ENCODE data around the gene ZNF549. TPM values are rescaled to one million over a fixed set of nuclear protein-coding genes. Genes with fewer than 3 reads are reported as not detected.
"Not testable (repeated sequence)": the region's sequence is repeated elsewhere in the genome, so short reads cannot be mapped to it uniquely, and the experiment has no call there.

The ZNF549 gene
- total and polyA plus RNA-seq, 11 donors: 2.5 to 5.2 (median 3.7) TPM

DNA sequence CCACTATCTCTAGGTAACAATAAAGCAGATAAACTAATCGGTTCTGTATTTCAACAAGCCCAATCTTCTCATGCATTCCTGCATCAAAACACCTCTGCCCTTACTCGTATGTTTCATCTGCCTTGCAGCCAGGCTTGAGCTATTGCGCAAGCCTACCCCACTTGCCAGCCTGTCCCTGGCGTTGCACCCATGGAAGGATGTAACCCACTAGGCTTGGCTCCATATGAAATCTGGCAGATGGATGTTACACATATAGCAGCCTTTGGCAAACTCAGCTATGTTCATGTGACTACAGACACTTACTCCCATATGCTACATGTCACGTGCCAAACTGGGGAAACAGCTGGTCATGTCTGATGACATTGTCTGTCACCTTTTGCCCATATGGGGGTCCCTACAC lies 11.9 kb upstream of the ZNF549 start:
- H3K4me1 ChIP-seq: no peaks in the 10 kb centered on the region
- peaks cover 0 to 63% (median 35%) of the 10 kb centered on the region in 9 donors for H3K36me3 ChIP-seq
- ATAC-seq: no peak
- H3K9me3 ChIP-seq: peaks cover 0 to 46% (median 35%) of the 10 kb centered on the region in 12 donors
- 81 to 91% (median 91%) methylated on average over 5 of the region's 5 CpGs for WGBS, 4 donors
- no peak overlapping the region for H3K27ac ChIP-seq
- H3K27me3 ChIP-seq: no peaks in the 10 kb centered on the region
- H3K4me3 ChIP-seq: no peak overlapping the region
- no peak for DNase-seq
- no peak for TF ChIP-seq CTCF (IDR thresholded peaks at IDR 0.05)
- TF ChIP-seq POLR2A (IDR thresholded peaks at IDR 0.05): no peak
- intact Hi-C loops (cut with DNase I): no loop called here

DNA sequence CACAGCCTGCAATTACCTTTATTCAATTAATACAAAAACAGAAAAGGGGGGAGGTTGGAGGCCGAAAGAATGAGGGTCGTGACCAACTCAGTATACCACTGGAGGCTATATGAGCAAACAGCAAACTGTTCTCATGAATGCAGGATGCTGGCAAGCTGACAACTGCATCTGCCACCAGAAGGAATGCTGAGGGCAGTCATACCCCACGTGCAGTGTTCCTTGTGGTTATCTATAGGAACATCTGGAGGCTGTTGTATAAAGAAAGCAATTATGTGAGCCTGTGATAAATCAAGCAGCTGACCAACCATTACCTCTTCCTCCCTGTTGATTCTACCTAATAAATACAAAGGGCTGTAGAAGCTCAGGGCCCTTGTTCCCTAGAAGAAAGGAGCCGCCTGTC lies 9.1 kb upstream of the ZNF549 start:
- intact Hi-C loops (cut with DNase I); DNase-seq: not testable (repeated sequence)

GRCh38 chr19:57537953-57538547 lies 10.9 kb downstream of the ZNF549 start:
- H3K9me3 ChIP-seq: peaks cover 0 to 100% (median 93%) of the 10 kb centered on the region in 12 donors
- H3K4me1 ChIP-seq: no peaks in the 10 kb centered on the region
- WGBS, 4 donors: 96 to 99% (median 98%) methylated on average over 7 of the region's 7 CpGs
- H3K27me3 ChIP-seq: no peaks in the 10 kb centered on the region
- no peak for TF ChIP-seq CTCF (IDR thresholded peaks at IDR 0.05)
- no peak for ATAC-seq
- no peak overlapping the region for H3K4me3 ChIP-seq
- no peak overlapping the region for H3K27ac ChIP-seq
- peaks cover 12 to 100% (median 72%) of the 10 kb centered on the region in 9 donors for H3K36me3 ChIP-seq
- intact Hi-C loops (cut with DNase I): no loop called here
- DNase-seq: no peak

More for the DNA sequence above, 9.1 kb upstream of the ZNF549 start:
- not testable (repeated sequence) for ATAC-seq, H3K27ac ChIP-seq, H3K27me3 ChIP-seq, H3K4me1 ChIP-seq, H3K4me3 ChIP-seq
- WGBS, 4 donors: 87 to 91% (median 89%) methylated on average over 4 of the region's 4 CpGs
- H3K9me3 ChIP-seq: peaks cover 0 to 20% (median 14%) of the 10 kb centered on the region in 12 donors
- H3K36me3 ChIP-seq: peaks cover 0 to 48% (median 26%) of the 10 kb centered on the region in 9 donors

DNA sequence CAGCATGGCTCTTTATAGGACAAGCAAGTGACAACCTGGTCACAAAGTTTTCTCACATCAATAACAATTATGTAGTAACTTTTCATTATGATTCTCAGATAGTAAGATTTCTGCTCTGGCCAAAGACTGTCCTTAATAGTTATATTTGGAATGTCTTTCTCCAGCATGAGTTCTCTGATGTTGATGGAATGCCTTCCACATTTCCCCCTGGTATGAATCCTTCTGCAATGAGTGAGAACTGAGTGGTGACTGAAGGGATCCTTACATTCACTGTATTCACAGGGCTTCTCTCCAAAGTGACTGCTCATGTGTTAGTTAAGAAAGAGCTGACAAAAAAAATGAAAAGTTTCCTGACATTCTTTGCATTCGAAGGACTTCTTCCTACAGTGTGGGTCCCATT lies 19.4 kb downstream of the ZNF549 start:
- WGBS, 4 donors: 94 to 100% (median 100%) methylated on average over 1 of the region's 1 CpG
- Histone ChIP-seq H3K27me3 (no peaks in the 10 kb centered on the region), H3K36me3 (peaks cover 10 to 100% (median 91%) of the 10 kb centered on the region in 9 donors), H3K4me1 (no peaks in the 10 kb centered on the region), H3K4me3 (no peak overlapping the region), H3K27ac (no peak overlapping the region), H3K9me3 (peaks cover 0 to 100% (median 85%) of the 10 kb centered on the region in 12 donors)
- DNase-seq: no peak
- ATAC-seq: no peak
- TF ChIP-seq CTCF (IDR thresholded peaks at IDR 0.05) (no peak), POLR2A (IDR thresholded peaks at IDR 0.05) (no peak)
- intact Hi-C loops (cut with DNase I): no loop called here

DNA sequence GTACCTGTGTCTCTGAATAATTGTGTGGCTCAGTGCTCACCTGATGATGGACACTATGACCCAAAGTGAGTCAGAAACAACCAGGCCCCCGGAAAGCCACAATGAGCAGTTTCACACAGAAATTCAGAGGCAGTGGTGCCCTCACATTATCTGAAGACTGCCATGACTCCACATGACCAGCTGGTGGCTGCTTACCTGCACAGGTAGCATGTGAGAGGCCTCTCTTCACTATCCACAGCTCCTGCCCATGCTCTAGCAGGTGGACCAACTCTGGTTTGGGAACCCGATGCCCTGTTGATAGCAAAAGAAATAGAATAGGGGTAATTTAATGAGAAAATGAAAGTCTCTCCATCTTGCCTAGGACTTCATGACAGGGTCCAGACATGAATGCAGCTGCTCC lies 25.3 kb downstream of the ZNF549 start:
- no peak overlapping the region for H3K4me3 ChIP-seq
- peaks cover 2 to 94% (median 86%) of the 10 kb centered on the region in 9 donors for H3K36me3 ChIP-seq
- TF ChIP-seq POLR2A (IDR thresholded peaks at IDR 0.05): no peak
- no peak for TF ChIP-seq CTCF (IDR thresholded peaks at IDR 0.05)
- H3K27me3 ChIP-seq: no peaks in the 10 kb centered on the region
- H3K9me3 ChIP-seq: peaks cover 0 to 78% (median 36%) of the 10 kb centered on the region in 12 donors
- DNase-seq (no peak), ATAC-seq (no peak)
- peaks cover 0 to 12% (median 0%) of the 10 kb centered on the region in 12 donors for H3K4me1 ChIP-seq
- intact Hi-C loops (cut with DNase I): no loop called here
- no peak overlapping the region for H3K27ac ChIP-seq
- 92 to 100% (median 96%) methylated on average over 1 to 2 of the region's 2 CpGs for whole genome bisulfite sequencing, 4 donors

Measured in heart left ventricle (tissue), 16 donors.